Uterus (tissue), 2 donors: ENCODE results near the gene TUBA8.

Source experiments
- POLR2A ChIP-seq, 2 donors: fragments of 450-650 bp; IDR thresholded peaks; one replicate each; pipeline ENCODE4 v1.6.1; 2016; ENCODE audit warnings: antibody characterized with exemption in 2 of 2, mild to moderate bottlenecking in 1 of 2, moderate library complexity in 1 of 2
- TF ChIP-seq, protein P1 (sequence below), 4 experiments: fragments of 200-600 bp in 2 of 4; fragments of 450-650 bp in 2 of 4; sonication (generic) in 2 of 4; IDR thresholded peaks; one replicate each; pipeline ENCODE4 v1.5.1; 2016 to 2019; ENCODE audit warnings: antibody characterized with exemption in 4 of 4, mild to moderate bottlenecking in 2 of 4, moderate library complexity in 1 of 4

- TF ChIP-seq, protein P1, sequence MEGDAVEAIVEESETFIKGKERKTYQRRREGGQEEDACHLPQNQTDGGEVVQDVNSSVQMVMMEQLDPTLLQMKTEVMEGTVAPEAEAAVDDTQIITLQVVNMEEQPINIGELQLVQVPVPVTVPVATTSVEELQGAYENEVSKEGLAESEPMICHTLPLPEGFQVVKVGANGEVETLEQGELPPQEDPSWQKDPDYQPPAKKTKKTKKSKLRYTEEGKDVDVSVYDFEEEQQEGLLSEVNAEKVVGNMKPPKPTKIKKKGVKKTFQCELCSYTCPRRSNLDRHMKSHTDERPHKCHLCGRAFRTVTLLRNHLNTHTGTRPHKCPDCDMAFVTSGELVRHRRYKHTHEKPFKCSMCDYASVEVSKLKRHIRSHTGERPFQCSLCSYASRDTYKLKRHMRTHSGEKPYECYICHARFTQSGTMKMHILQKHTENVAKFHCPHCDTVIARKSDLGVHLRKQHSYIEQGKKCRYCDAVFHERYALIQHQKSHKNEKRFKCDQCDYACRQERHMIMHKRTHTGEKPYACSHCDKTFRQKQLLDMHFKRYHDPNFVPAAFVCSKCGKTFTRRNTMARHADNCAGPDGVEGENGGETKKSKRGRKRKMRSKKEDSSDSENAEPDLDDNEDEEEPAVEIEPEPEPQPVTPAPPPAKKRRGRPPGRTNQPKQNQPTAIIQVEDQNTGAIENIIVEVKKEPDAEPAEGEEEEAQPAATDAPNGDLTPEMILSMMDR (IDR thresholded peaks at IDR 0.05): no peak
- TF ChIP-seq POLR2A (IDR thresholded peaks at IDR 0.05): no peak
Measured at GRCh38 chr22:18130018-18130417, 19.4 kb downstream of the TUBA8 start.
